IMR-90 (cell line): ENCODE measurements around the gene ABTB1.

ENCODE experiments used
- CEBPB ChIP-seq: IDR thresholded peaks from 2 replicates; pipeline ENCODE4 v1.6.1; 2012; ENCODE audit warnings: low read depth, low read length, improper control_type of control experiment
- FOS ChIP-seq: fragments of 150-350 bp; IDR thresholded peaks from 2 replicates; pipeline ENCODE4 v1.6.1; 2016; ENCODE audit warnings: low read depth, low read length
- MAFK ChIP-seq: IDR thresholded peaks from 2 replicates; pipeline ENCODE4 v1.6.1; 2012; ENCODE audit warnings: low read depth, low read length, improper control_type of control experiment
- MXI1 ChIP-seq: IDR thresholded peaks from 2 replicates; pipeline ENCODE4 v1.6.1; 2012; ENCODE audit warnings: low read depth, mild to moderate bottlenecking, low read length, moderate library complexity, borderline replicate concordance
- POLR2A ChIP-seq: IDR thresholded peaks from 2 replicates; pipeline ENCODE4 v1.6.1; 2012; ENCODE audit warnings: mild to moderate bottlenecking, low read depth, low read length
- RAD21 ChIP-seq: IDR thresholded peaks from 2 replicates; pipeline ENCODE4 v1.6.1; 2012; ENCODE audit warnings: low read length, improper control_type of control experiment
- RFX5 ChIP-seq: IDR thresholded peaks from 2 replicates; pipeline ENCODE4 v1.8.0; 2012; ENCODE audit warnings: low read depth, mild to moderate bottlenecking, low read length, moderate library complexity
- TF ChIP-seq, protein P1 (sequence below): fragments of 150-350 bp; IDR thresholded peaks from 2 replicates; pipeline ENCODE4 v1.6.1; 2017; ENCODE audit warnings: mild to moderate bottlenecking, antibody characterized with exemption, low read length, low read depth
- TF ChIP-seq, protein P2 (sequence below): conservative IDR thresholded peaks from 2 replicates; pipeline ENCODE4 v1.5.1; 2012; ENCODE audit warnings: mild to moderate bottlenecking, low read depth, low read length, improper control_type of control experiment
- TF ChIP-seq, protein P3 (sequence below): fragments of 150-350 bp; IDR thresholded peaks from 2 replicates; pipeline ENCODE4 v1.6.1; 2016; ENCODE audit warnings: low read depth, mild to moderate bottlenecking, low read length, moderate library complexity, borderline replicate concordance

DNA sequence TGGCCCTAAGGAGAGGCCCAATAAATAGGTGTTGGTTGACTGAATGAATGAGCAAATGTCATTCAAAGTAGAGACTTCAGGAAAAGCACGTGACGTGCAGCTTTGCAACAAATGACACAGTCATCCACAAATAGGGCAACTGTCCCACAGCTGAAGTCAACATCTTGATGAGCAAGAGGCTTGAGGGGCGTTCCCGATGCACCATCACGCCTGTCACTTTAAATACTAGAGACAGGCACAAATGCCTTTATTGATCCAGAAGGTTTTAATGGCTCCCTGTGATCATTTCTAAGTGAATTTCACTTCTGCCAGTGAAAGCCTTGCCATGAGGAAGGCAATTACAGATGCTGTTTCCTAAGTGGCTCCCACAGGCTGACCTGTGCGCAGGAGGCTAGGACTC is 43.6 kb downstream of the ABTB1 start:
- TF ChIP-seq RAD21 (no peak), POLR2A (no peak), CEBPB (no peak), MAFK (no peak), RFX5 (no peak), FOS (no peak), MXI1 (no peak)
- TF ChIP-seq, protein P1, sequence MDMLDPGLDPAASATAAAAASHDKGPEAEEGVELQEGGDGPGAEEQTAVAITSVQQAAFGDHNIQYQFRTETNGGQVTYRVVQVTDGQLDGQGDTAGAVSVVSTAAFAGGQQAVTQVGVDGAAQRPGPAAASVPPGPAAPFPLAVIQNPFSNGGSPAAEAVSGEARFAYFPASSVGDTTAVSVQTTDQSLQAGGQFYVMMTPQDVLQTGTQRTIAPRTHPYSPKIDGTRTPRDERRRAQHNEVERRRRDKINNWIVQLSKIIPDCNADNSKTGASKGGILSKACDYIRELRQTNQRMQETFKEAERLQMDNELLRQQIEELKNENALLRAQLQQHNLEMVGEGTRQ, result no peak
- TF ChIP-seq, protein P2, sequence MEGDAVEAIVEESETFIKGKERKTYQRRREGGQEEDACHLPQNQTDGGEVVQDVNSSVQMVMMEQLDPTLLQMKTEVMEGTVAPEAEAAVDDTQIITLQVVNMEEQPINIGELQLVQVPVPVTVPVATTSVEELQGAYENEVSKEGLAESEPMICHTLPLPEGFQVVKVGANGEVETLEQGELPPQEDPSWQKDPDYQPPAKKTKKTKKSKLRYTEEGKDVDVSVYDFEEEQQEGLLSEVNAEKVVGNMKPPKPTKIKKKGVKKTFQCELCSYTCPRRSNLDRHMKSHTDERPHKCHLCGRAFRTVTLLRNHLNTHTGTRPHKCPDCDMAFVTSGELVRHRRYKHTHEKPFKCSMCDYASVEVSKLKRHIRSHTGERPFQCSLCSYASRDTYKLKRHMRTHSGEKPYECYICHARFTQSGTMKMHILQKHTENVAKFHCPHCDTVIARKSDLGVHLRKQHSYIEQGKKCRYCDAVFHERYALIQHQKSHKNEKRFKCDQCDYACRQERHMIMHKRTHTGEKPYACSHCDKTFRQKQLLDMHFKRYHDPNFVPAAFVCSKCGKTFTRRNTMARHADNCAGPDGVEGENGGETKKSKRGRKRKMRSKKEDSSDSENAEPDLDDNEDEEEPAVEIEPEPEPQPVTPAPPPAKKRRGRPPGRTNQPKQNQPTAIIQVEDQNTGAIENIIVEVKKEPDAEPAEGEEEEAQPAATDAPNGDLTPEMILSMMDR, result no peak
- TF ChIP-seq, protein P3, sequence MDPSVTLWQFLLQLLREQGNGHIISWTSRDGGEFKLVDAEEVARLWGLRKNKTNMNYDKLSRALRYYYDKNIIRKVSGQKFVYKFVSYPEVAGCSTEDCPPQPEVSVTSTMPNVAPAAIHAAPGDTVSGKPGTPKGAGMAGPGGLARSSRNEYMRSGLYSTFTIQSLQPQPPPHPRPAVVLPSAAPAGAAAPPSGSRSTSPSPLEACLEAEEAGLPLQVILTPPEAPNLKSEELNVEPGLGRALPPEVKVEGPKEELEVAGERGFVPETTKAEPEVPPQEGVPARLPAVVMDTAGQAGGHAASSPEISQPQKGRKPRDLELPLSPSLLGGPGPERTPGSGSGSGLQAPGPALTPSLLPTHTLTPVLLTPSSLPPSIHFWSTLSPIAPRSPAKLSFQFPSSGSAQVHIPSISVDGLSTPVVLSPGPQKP, result no peak
